Adrenal gland (tissue), 5 donors: Measurements from ENCODE around the gene AIDA.

Source experiments
- POLR2A ChIP-seq, 2 donors: fragments of 450-650 bp; IDR thresholded peaks; one replicate each; pipeline ENCODE4 v1.6.1; 2017; ENCODE audit warnings: antibody characterized with exemption in 2 of 2, mild to moderate bottlenecking in 2 of 2, moderate library complexity in 1 of 2
- TF ChIP-seq, protein P1 (sequence below), 6 experiments: fragments of 450-650 bp in 4 of 6; fragments of 200-600 bp in 2 of 6; sonication (generic) in 1 of 6; IDR thresholded peaks; 1 replicate in 5 of 6; 2 replicates in 1 of 6; pipeline versions ENCODE4 v1.5.1 to v1.8.0; 2016 to 2021; ENCODE audit warnings: antibody characterized with exemption in 6 of 6, mild to moderate bottlenecking in 2 of 6, moderate library complexity in 1 of 6
- donor health status: DM: no; HTN: no; CAD: no.

- TF ChIP-seq POLR2A (IDR thresholded peaks at IDR 0.05) = no peak
- TF ChIP-seq, protein P1, sequence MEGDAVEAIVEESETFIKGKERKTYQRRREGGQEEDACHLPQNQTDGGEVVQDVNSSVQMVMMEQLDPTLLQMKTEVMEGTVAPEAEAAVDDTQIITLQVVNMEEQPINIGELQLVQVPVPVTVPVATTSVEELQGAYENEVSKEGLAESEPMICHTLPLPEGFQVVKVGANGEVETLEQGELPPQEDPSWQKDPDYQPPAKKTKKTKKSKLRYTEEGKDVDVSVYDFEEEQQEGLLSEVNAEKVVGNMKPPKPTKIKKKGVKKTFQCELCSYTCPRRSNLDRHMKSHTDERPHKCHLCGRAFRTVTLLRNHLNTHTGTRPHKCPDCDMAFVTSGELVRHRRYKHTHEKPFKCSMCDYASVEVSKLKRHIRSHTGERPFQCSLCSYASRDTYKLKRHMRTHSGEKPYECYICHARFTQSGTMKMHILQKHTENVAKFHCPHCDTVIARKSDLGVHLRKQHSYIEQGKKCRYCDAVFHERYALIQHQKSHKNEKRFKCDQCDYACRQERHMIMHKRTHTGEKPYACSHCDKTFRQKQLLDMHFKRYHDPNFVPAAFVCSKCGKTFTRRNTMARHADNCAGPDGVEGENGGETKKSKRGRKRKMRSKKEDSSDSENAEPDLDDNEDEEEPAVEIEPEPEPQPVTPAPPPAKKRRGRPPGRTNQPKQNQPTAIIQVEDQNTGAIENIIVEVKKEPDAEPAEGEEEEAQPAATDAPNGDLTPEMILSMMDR (IDR thresholded peaks at IDR 0.05) = no peak
Measured at GRCh38 chr1:222696741-222697140, 15.6 kb downstream of the AIDA start.
